Measurements from ENCODE around the gene RGS9. TPM values are rescaled to one million over a fixed set of nuclear protein-coding genes. Genes with fewer than 3 reads are reported as not detected.
A peak's percentile ranks its signal among the peaks of the same experiment; 100 is the strongest.

Gene RGS9
- total RNA-seq, 1 donor from 2014 or later, result 8.7 TPM

- Histone ChIP-seq H3K36me3 (no peaks in the 10 kb centered on the region), H3K27me3 (no peaks in the 10 kb centered on the region), H3K4me1 (peaks cover 4% of the 10 kb centered on the region), H3K4me3 (no peak overlapping the region), H3K27ac (no peak overlapping the region), H3K9me3 (no peaks in the 10 kb centered on the region)
- ATAC-seq (no peak), DNase-seq (no peak)
- intact Hi-C loops (cut with DNase I), result no loop called here
- no peak for TF ChIP-seq CTCF (IDR thresholded peaks at IDR 0.05)
Measured at GRCh38 chr17:65117384-65118035, 19.7 kb upstream of the RGS9 start.

- no peak overlapping the region for H3K27ac ChIP-seq
- TF ChIP-seq CTCF (IDR thresholded peaks at IDR 0.05), result no peak
- no peaks in the 10 kb centered on the region for H3K27me3 ChIP-seq
- ATAC-seq (no peak), DNase-seq (no peak)
- peaks cover 14% of the 10 kb centered on the region for H3K4me1 ChIP-seq
- H3K4me3 ChIP-seq, result no peak overlapping the region
- intact Hi-C loops (cut with DNase I), result no loop called here
- no peaks in the 10 kb centered on the region for H3K36me3 ChIP-seq
- no peaks in the 10 kb centered on the region for H3K9me3 ChIP-seq
Measured at GRCh38 chr17:65121368-65121767, 15.8 kb upstream of the RGS9 start.

GRCh38 chr17:65121916-65122806, 15.0 kb upstream of the RGS9 start:
- intact Hi-C loops (cut with DNase I), result no loop called here
- no peak for DNase-seq
- Histone ChIP-seq H3K4me1 (peaks cover 14% of the 10 kb centered on the region), H3K36me3 (no peaks in the 10 kb centered on the region), H3K9me3 (no peaks in the 10 kb centered on the region), H3K27ac (peak overlapping the region; percentile 94), H3K4me3 (peak overlapping the region; percentile 65), H3K27me3 (no peaks in the 10 kb centered on the region)
- ATAC-seq, result no peak
- no peak for TF ChIP-seq CTCF (IDR thresholded peaks at IDR 0.05)

GRCh38 chr17:65122836-65123756, 14.1 kb upstream of the RGS9 start:
- peak overlapping the region; percentile 65 for H3K4me3 ChIP-seq
- DNase-seq, result peak; percentile 88
- no peaks in the 10 kb centered on the region for H3K36me3 ChIP-seq
- no peaks in the 10 kb centered on the region for H3K27me3 ChIP-seq
- peaks cover 14% of the 10 kb centered on the region for H3K4me1 ChIP-seq
- no peak for TF ChIP-seq CTCF (IDR thresholded peaks at IDR 0.05)
- peak overlapping the region; percentile 94 for H3K27ac ChIP-seq
- intact Hi-C loops (cut with DNase I), result no loop called here
- H3K9me3 ChIP-seq, result no peaks in the 10 kb centered on the region
- ATAC-seq, result peak; percentile 96
